ENCODE results near the gene LAMA3. TPM values are rescaled to one million over a fixed set of nuclear protein-coding genes. Genes with fewer than 3 reads are reported as not detected.

The LAMA3 gene
- total and polyA plus RNA-seq, 12 donors, result 0.89 to 5.3 (median 3.3) TPM

GRCh38 chr18:23908827-23909226, 219.6 kb downstream of the LAMA3 start:
- H3K27ac ChIP-seq, result no peak overlapping the region
- H3K9me3 ChIP-seq, result no peaks in the 10 kb centered on the region
- WGBS, 2 donors, result 94 to 99% methylated on average over 3 of the region's 3 CpGs
- no peak overlapping the region for H3K4me3 ChIP-seq
- no peak for TF ChIP-seq CTCF (IDR thresholded peaks at IDR 0.05)
- DNase-seq, result no peak
- no peaks in the 10 kb centered on the region for H3K4me1 ChIP-seq
- intact Hi-C loops (cut with DNase I), result no loop called here
- no peaks in the 10 kb centered on the region for H3K27me3 ChIP-seq
- H3K36me3 ChIP-seq, result peaks cover 0 to 73% (median 9%) of the 10 kb centered on the region in 9 donors
- no peak for ATAC-seq

- no peaks in the 10 kb centered on the region for H3K27me3 ChIP-seq
- H3K36me3 ChIP-seq, result peaks cover 0 to 77% (median 9%) of the 10 kb centered on the region in 9 donors
- no peak for DNase-seq
- H3K4me1 ChIP-seq, result no peaks in the 10 kb centered on the region
- no peak for TF ChIP-seq CTCF (IDR thresholded peaks at IDR 0.05)
- no peak overlapping the region for H3K4me3 ChIP-seq
- 48 to 49% methylated on average over 2 of the region's 2 CpGs for WGBS, 2 donors
- H3K9me3 ChIP-seq, result no peaks in the 10 kb centered on the region
- H3K27ac ChIP-seq, result no peak overlapping the region
- ATAC-seq, result no peak
- intact Hi-C loops (cut with DNase I), result loop anchor here in 6 of 10 donors (10.0 kb wide), 4 partner anchors 75 to 285 kb away; no protein-coding TSS in a partner anchor
Measured at GRCh38 chr18:23910032-23910431, 220.8 kb downstream of the LAMA3 start.

- no peaks in the 10 kb centered on the region for H3K4me1 ChIP-seq
- no peaks in the 10 kb centered on the region for H3K9me3 ChIP-seq
- intact Hi-C loops (cut with DNase I), result loop anchor here in 6 of 10 donors (10.0 kb wide), 4 partner anchors 78 to 288 kb away; no protein-coding TSS in a partner anchor
- H3K4me3 ChIP-seq, result no peak overlapping the region
- no peak overlapping the region for H3K27ac ChIP-seq
- 84 to 85% methylated on average over 3 of the region's 3 CpGs for WGBS, 2 donors
- no peak for DNase-seq
- H3K36me3 ChIP-seq, result peaks cover 0 to 78% (median 9%) of the 10 kb centered on the region in 9 donors
- H3K27me3 ChIP-seq, result no peaks in the 10 kb centered on the region
- TF ChIP-seq CTCF (IDR thresholded peaks at IDR 0.05), result no peak
- ATAC-seq, result no peak
Measured at GRCh38 chr18:23912356-23912755, 223.1 kb downstream of the LAMA3 start.

- Histone ChIP-seq H3K4me3 (no peak overlapping the region), H3K9me3 (no peaks in the 10 kb centered on the region), H3K4me1 (peaks cover 0 to 6% (median 0%) of the 10 kb centered on the region in 9 donors), H3K36me3 (peaks cover 0 to 48% (median 0%) of the 10 kb centered on the region in 9 donors), H3K27me3 (no peaks in the 10 kb centered on the region), H3K27ac (no peak overlapping the region)
- ATAC-seq, result no peak
- 73 to 85% methylated on average over 4 of the region's 4 CpGs for WGBS, 2 donors
- intact Hi-C loops (cut with DNase I), result loop anchor here (5.0 to 10.0 kb wide), 8 partner anchors 82 to 294 kb away; no protein-coding TSS in a partner anchor
- no peak for TF ChIP-seq CTCF (IDR thresholded peaks at IDR 0.05)
- no peak for DNase-seq
Measured at GRCh38 chr18:23916338-23916737, 227.1 kb downstream of the LAMA3 start.

Data from heart right ventricle (tissue), 16 donors.